Adrenal gland (tissue), 12 donors: ENCODE data around the gene ACSF3. TPM values are rescaled to one million over a fixed set of nuclear protein-coding genes. Genes with fewer than 3 reads are reported as not detected.

Experiments used
- DNase-seq, 7 donors: peaks; one replicate each; pipeline ENCODE4 v3.0.0-alpha.2; 2019 to 2020
- H3K27ac ChIP-seq, 5 donors: fragments of 200-600 bp; sonication (generic) in 4 of 5; 1 replicate in 3 of 5; 2 replicates in 2 of 5; pipeline versions ENCODE4 v1.5.1 to v1.8.0; 2016 to 2020; ENCODE audit warnings: mild to moderate bottlenecking in 1 of 5
- H3K27me3 ChIP-seq: fragments of 200-600 bp; 2 replicates; pipeline ENCODE4 v1.8.0; 2021
- H3K36me3 ChIP-seq, 2 donors: fragments of 200-600 bp; replicated peaks in 1 of 2; 1 replicate in 1 of 2; 2 replicates in 1 of 2; pipeline versions ENCODE4 v1.5.1 to v1.8.0; 2018 to 2022
- H3K4me1 ChIP-seq, 2 donors: fragments of 200-600 bp; replicated peaks in 1 of 2; 1 replicate in 1 of 2; 2 replicates in 1 of 2; pipeline versions ENCODE4 v1.5.1 to v1.8.0; 2018 to 2021
- H3K4me3 ChIP-seq, 4 donors: fragments of 200-600 bp; sonication (generic) in 3 of 4; one replicate each; pipeline ENCODE4 v1.5.1; 2016 to 2018
- H3K9me3 ChIP-seq, 3 donors: fragments of 200-600 bp; sonication (generic) in 1 of 3; replicated peaks in 1 of 3; 1 replicate in 2 of 3; 2 replicates in 1 of 3; pipeline versions ENCODE4 v1.5.1 to v1.8.0; 2016 to 2021
- CTCF ChIP-seq, 6 experiments: fragments of 450-650 bp in 4 of 6; fragments of 200-600 bp in 2 of 6; sonication (generic) in 1 of 6; IDR thresholded peaks; 1 replicate in 5 of 6; 2 replicates in 1 of 6; pipeline versions ENCODE4 v1.5.1 to v1.8.0; 2016 to 2021; ENCODE audit warnings: antibody characterized with exemption in 6 of 6, mild to moderate bottlenecking in 2 of 6, moderate library complexity in 1 of 6
- POLR2A ChIP-seq, 2 donors: fragments of 450-650 bp; IDR thresholded peaks; one replicate each; pipeline ENCODE4 v1.6.1; 2017; ENCODE audit warnings: antibody characterized with exemption in 2 of 2, mild to moderate bottlenecking in 2 of 2, moderate library complexity in 1 of 2
- WGBS, 4 donors: extraction: QIAGEN DNeasy Blood & Tissue Kit in 2 of 4; methylation state at CpG; one replicate each; pipeline versions ENCODE4 v1.1.5 to v1.1.7; 2013 to 2017; 5-methylcytosine and 5-hydroxymethylcytosine counted together
- intact Hi-C, 2 donors: fragments of 100-400 bp; cut with DNase I; formaldehyde crosslinking; loops; one replicate each; pipeline versions ENCODE4 v1.14.1 to v1.15.0; 2022 to 2023
- polyA plus RNA-seq, 3 donors: library from polyadenylated mRNA; stranded (reverse); fragments of 200-250 nt in 2 of 3; fragments of 350-450 nt in 1 of 3; fragmentation: Illumina TruSeq in 1 of 3; extraction: RNeasy Lipid Tissue Mini Kit (QIAGEN cat#74804) in 1 of 3; gene quantifications; one replicate each; pipeline ENCODE4 v1.2.3, GENCODE V29; 2013 to 2014
- total RNA-seq, 9 donors: library from RNA; depleted of rRNA in 4 of 9; stranded (reverse); fragments of >200 nt in 4 of 9; fragments of 120-200 nt in 1 of 9; fragmentation: NEBNext Ultra II Directional in 1 of 9; extraction: Animal tissue kit (Norgen Biotek cat#: 25700) in 1 of 9; gene quantifications; one replicate each; pipeline versions ENCODE4 v1.1.0 to v1.2.4, GENCODE V29; 2013 to 2023
- donor health status: healthy with polysubstance abuse.
- donor health status: Bipolar disorder and iron deficiency.
- donor health status: DM: yes; HTN: yes; CAD: no.
- donor health status: DM: no; HTN: no; CAD: no.
- donor health status: DM: no; HTN: no; CAD: no.
- donor health status: DM: yes; HTN: yes; CAD: no.

The ACSF3 gene
- total and polyA plus RNA-seq, 12 donors: 32.4 to 90.3 (median 57.0) TPM

GRCh38 chr16:89120921-89121351 lies 27.3 kb downstream of the ACSF3 start:
- peaks cover 0 to 18% of the 10 kb centered on the region in 2 donors for H3K36me3 ChIP-seq
- H3K4me1 ChIP-seq: peaks cover 16 to 25% of the 10 kb centered on the region in 2 donors
- intact Hi-C loops: no loop called here
- no peak overlapping the region for H3K4me3 ChIP-seq
- 53 to 69% (median 54%) methylated on average over 3 to 15 of the region's 15 CpGs for WGBS, 4 donors
- no peaks in the 10 kb centered on the region for H3K9me3 ChIP-seq
- no peaks in the 10 kb centered on the region for H3K27me3 ChIP-seq
- H3K27ac ChIP-seq: peak overlapping the region; percentile 51 to 91 (median 77)
- TF ChIP-seq POLR2A (IDR thresholded peaks at IDR 0.05) (peak in 1 of 2 donors; percentile 70), CTCF (IDR thresholded peaks at IDR 0.05) (no peak)
- DNase-seq: peak; percentile 86 to 98 (median 94)

- 86 to 95% (median 91%) methylated on average over 3 to 24 of the region's 24 CpGs for WGBS, 4 donors
- H3K27ac ChIP-seq: peak overlapping the region; percentile 51 to 91 (median 77)
- H3K27me3 ChIP-seq: no peaks in the 10 kb centered on the region
- H3K9me3 ChIP-seq: no peaks in the 10 kb centered on the region
- H3K4me3 ChIP-seq: no peak overlapping the region
- DNase-seq: peak in 1 of 7 donors; percentile 7
- H3K4me1 ChIP-seq: peaks cover 16 to 25% of the 10 kb centered on the region in 2 donors
- H3K36me3 ChIP-seq: peaks cover 0 to 18% of the 10 kb centered on the region in 2 donors
- intact Hi-C loops: no loop called here
- no peak for TF ChIP-seq POLR2A (IDR thresholded peaks at IDR 0.05)
These were observed 28.2 kb downstream of the ACSF3 start for GRCh38 chr16:89121691-89122321.

GRCh38 chr16:89122322-89122851 lies 28.7 kb downstream of the ACSF3 start:
- H3K27ac ChIP-seq: peak overlapping the region in 2 of 5 donors; percentile 88 to 91
- no peaks in the 10 kb centered on the region for H3K9me3 ChIP-seq
- 89 to 91% (median 90%) methylated on average over 8 to 11 of the region's 11 CpGs for WGBS, 4 donors
- peaks cover 16 to 25% of the 10 kb centered on the region in 2 donors for H3K4me1 ChIP-seq
- TF ChIP-seq CTCF (IDR thresholded peaks at IDR 0.05): no peak
- TF ChIP-seq POLR2A (IDR thresholded peaks at IDR 0.05): no peak
- H3K36me3 ChIP-seq: peaks cover 0 to 13% of the 10 kb centered on the region in 2 donors
- intact Hi-C loops: no loop called here
- peak in 1 of 7 donors; percentile 8 for DNase-seq
- H3K27me3 ChIP-seq: no peaks in the 10 kb centered on the region
- no peak overlapping the region for H3K4me3 ChIP-seq

- Histone ChIP-seq H3K36me3 (peaks cover 0 to 10% of the 10 kb centered on the region in 2 donors), H3K27me3 (no peaks in the 10 kb centered on the region), H3K4me1 (peaks cover 13 to 23% of the 10 kb centered on the region in 2 donors), H3K27ac (peak overlapping the region in 2 of 5 donors; percentile 49 to 88), H3K4me3 (no peak overlapping the region), H3K9me3 (no peaks in the 10 kb centered on the region)
- peak in 4 of 7 donors; percentile 47 to 72 (median 60) for DNase-seq
- intact Hi-C loops: no loop called here
- no peak for TF ChIP-seq CTCF (IDR thresholded peaks at IDR 0.05)
- 75 to 86% (median 82%) methylated on average over 22 to 25 of the region's 25 CpGs for WGBS, 4 donors
These were observed 29.6 kb downstream of the ACSF3 start for GRCh38 chr16:89123001-89123830.
